Measurements from ENCODE around the gene ZNF446.

Gene ZNF446

DNA sequence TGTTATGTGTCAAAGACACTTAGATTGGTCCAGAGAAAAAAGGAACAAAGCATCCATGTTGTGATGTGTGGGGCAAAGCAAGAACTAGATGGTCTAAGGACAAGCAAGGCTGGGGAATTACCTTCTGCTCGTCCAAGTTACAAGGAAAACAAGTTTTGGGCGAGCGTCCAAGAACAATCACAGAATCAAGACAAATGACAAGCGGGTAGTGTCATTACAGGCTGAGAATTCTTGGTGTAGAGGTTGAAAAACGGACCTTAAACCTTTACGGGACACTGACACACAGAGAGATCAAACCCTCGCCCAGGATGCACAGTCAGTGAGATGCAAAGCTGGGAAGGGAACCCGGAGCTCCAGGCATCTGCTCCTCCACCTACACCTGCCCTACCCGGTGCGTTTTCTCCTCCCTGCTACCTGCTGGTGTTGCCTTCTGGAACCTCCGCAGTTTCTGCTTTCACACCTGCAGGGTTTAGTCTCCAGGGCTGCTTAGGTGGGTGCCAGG, 25.2 kb upstream of the ZNF446 start:
- no peak for TF ChIP-seq CTCF (conservative IDR thresholded peaks at IDR 0.05; ENCODE audit: control insufficient read depth, insufficient read depth, low read depth, low read length)
- H3K4me3 ChIP-seq (ENCODE audit: control insufficient read depth, low read depth, low read length) = peak overlapping the region; percentile 60
- DNase-seq (ENCODE audit: low read depth) = no peak

DNA sequence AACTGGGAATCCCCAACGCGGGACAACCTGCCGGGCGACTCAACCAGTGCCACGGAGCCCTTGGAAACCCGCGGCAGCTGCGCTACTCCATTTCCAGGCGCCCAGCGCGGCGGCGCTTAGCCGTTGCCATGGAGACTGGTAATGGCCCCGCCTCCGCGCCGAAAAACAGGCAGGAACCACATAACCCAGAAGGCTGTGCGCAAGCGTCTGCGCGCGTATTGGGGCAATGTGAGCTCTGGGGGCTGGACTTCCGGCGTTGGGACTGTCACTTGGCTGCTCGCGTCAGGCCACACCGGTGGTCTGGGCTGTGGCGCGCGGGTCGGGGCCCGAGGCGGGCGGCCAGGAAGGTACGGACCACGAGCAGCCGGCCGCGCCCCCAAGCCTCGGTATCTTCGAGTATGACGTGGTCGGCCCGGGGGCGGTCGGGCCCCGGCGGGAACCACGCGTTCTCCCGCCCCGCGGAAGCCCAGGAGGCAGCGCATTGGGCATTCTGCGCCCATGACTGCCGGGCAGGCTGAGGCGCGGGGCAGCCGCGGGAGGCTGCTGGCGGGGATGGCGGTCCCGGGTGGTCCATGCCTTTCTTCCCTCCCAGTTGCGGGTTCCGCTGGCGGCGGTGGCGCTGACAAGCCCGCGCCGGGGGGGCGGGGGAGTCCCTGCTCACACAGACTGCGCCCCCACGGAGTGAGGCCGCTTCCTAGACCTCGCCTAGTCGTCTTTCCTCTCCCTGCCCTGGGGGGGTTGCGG, 24.6 kb upstream of the ZNF446 start, which contains the start of gene ZNF324B:
TSS of gene ZNF324B (plus strand) at position 265 of the 744 bp plus-strand sequence. CDS start 2,080 bp downstream, outside the sequence.
- peak within 1 kb of the TSS; percentile 60 for H3K4me3 ChIP-seq (ENCODE audit: control insufficient read depth, low read depth, low read length)
- DNase-seq (ENCODE audit: low read depth) = peak; percentile 93
- no peak for TF ChIP-seq CTCF (conservative IDR thresholded peaks at IDR 0.05; ENCODE audit: control insufficient read depth, insufficient read depth, low read depth, low read length)

DNA sequence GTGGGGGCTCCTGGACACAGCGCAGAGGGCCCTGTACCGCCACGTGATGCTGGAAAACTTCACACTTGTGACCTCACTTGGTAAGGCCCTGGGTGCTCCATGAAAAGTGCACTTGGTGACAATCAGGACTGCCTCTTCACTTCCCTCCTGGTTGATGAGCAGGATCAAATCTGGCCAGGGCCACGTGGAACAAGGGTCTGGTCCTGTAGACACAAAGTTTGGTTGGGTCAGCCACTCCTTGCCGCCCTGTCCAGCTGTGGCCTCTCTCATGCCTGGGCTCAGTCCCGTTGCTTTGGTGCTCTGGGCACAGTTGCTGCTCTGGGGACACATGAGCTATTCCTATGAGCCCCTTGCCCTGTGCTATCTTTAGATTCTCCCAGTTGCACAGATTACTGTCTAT, 22.4 kb upstream of the ZNF446 start:
- H3K4me3 ChIP-seq (ENCODE audit: control insufficient read depth, low read depth, low read length) = no peak overlapping the region
- TF ChIP-seq CTCF (conservative IDR thresholded peaks at IDR 0.05; ENCODE audit: control insufficient read depth, insufficient read depth, low read depth, low read length) = no peak
- no peak for DNase-seq (ENCODE audit: low read depth)

GRCh38 chr19:58455306-58455705, 20.8 kb upstream of the ZNF446 start:
- DNase-seq (ENCODE audit: low read depth) = no peak
- H3K4me3 ChIP-seq (ENCODE audit: control insufficient read depth, low read depth, low read length) = no peak overlapping the region
- no peak for TF ChIP-seq CTCF (conservative IDR thresholded peaks at IDR 0.05; ENCODE audit: control insufficient read depth, insufficient read depth, low read depth, low read length)

DNA sequence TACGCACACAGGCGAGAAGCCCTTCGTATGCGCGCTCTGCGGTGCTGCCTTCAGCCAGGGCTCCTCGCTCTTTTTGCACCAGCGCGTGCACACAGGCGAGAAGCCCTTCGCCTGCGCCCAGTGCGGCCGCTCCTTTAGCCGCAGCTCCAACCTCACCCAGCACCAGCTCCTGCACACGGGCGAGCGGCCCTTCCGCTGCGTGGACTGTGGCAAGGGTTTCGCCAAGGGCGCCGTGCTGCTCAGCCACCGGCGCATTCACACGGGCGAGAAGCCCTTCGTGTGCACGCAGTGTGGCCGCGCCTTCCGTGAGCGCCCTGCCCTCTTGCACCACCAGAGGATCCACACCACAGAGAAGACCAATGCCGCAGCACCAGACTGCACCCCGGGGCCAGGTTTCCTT, 20.0 kb upstream of the ZNF446 start:
- no peak for TF ChIP-seq CTCF (conservative IDR thresholded peaks at IDR 0.05; ENCODE audit: control insufficient read depth, insufficient read depth, low read depth, low read length)
- H3K4me3 ChIP-seq (ENCODE audit: control insufficient read depth, low read depth, low read length) = no peak overlapping the region
- no peak for DNase-seq (ENCODE audit: low read depth)

DNA sequence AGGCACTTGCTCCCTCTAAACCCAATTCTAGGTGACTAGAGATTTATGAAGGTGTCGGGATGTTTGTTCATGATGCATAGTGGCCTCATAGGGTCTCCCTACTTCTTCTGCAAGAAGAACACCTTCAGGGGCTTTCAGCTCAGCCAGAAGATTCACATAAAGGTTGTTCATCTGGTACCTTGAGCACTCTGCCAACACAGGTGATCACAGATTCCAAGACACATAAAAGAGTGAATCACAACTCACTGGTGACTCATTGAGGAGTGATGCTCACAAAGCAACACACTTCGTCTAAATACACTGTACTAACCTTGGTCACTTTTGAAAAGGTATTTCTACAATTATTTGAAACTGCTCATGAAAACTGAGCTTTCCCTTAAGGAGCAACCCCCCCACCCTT, 16.1 kb upstream of the ZNF446 start:
- no peak overlapping the region for H3K4me3 ChIP-seq (ENCODE audit: control insufficient read depth, low read depth, low read length)
- no peak for DNase-seq (ENCODE audit: low read depth)
- no peak for TF ChIP-seq CTCF (conservative IDR thresholded peaks at IDR 0.05; ENCODE audit: control insufficient read depth, insufficient read depth, low read depth, low read length)

Measured in fibroblast of mammary gland (primary cell).